RWPE1 (cell line): Measurements from ENCODE around the gene PTPRZ1.

Source experiments
- CTCF ChIA-PET: fragments of 350-600 bp; sonication (Branson Sonifier 250); formaldehyde crosslinking; extraction: SDS; loops from one replicate; lab custom pipeline; 2021; lab: Yijun Ruan, JAX
- POLR2A ChIA-PET: fragments of 400-600 bp; formaldehyde crosslinking; extraction: SDS; loops from one replicate; lab custom pipeline; 2020; ENCODE audit warnings: antibody characterized with exemption; ENCODE audit not compliant: low non-redundant PET; lab: Yijun Ruan, JAX
- DNase-seq: peaks from one replicate; pipeline ENCODE4 v3.0.0; 2012; ENCODE audit warnings: low spot score
- H3K27ac ChIP-seq: fragments of 450-650 bp; 2 replicates; pipeline ENCODE4 v1.5.1; 2017
- TF ChIP-seq, protein P1 (sequence below): fragments of 450-650 bp; conservative IDR thresholded peaks from 2 replicates; pipeline ENCODE4 v1.5.1; 2017; ENCODE audit warnings: low read depth, mild to moderate bottlenecking

PTPRZ1 gene

DNA sequence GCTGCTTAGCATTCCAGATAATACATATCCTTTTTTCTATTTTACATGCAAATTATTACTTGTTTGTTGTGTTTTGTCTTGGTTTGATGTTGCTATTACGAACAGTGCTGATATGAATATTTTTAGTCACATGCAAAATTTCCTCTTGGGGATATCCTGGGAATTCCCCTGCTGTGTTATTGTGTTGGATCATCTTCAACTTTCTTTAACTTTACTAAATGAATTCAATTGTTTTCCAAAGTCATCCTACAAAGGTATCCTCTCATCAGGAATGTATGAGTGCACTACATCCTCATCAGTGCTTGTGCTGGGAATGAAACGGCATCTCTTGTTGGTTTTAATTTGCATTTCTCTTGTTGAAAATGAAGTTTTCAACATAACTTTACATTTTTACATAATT is 184.0 kb downstream of the PTPRZ1 start:
- POLR2A ChIA-PET, result no interaction called here
- no peak for DNase-seq
- TF ChIP-seq, protein P1, sequence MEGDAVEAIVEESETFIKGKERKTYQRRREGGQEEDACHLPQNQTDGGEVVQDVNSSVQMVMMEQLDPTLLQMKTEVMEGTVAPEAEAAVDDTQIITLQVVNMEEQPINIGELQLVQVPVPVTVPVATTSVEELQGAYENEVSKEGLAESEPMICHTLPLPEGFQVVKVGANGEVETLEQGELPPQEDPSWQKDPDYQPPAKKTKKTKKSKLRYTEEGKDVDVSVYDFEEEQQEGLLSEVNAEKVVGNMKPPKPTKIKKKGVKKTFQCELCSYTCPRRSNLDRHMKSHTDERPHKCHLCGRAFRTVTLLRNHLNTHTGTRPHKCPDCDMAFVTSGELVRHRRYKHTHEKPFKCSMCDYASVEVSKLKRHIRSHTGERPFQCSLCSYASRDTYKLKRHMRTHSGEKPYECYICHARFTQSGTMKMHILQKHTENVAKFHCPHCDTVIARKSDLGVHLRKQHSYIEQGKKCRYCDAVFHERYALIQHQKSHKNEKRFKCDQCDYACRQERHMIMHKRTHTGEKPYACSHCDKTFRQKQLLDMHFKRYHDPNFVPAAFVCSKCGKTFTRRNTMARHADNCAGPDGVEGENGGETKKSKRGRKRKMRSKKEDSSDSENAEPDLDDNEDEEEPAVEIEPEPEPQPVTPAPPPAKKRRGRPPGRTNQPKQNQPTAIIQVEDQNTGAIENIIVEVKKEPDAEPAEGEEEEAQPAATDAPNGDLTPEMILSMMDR, result no peak
- CTCF ChIA-PET, result no interaction called here
- no peak overlapping the region for H3K27ac ChIP-seq

DNA sequence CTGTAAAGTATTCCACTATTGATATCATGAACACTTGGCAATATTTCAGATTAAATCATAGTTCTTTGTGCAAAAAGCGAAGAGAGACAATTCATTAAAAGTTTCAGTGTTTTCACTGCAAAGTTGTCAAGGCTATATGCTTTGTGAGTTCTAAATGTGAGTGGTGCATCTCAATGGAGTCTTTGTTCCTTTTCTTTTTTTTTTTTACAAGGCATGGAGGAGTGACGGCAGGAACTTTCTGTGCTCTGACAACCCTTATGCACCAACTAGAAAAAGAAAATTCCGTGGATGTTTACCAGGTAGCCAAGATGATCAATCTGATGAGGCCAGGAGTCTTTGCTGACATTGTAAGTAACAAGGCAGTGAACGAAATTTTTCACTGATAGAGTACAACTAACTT is 186.6 kb downstream of the PTPRZ1 start:
- no peak overlapping the region for H3K27ac ChIP-seq
- POLR2A ChIA-PET, result no interaction called here
- TF ChIP-seq, protein P1, result no peak
- CTCF ChIA-PET, result no interaction called here
- no peak for DNase-seq

DNA sequence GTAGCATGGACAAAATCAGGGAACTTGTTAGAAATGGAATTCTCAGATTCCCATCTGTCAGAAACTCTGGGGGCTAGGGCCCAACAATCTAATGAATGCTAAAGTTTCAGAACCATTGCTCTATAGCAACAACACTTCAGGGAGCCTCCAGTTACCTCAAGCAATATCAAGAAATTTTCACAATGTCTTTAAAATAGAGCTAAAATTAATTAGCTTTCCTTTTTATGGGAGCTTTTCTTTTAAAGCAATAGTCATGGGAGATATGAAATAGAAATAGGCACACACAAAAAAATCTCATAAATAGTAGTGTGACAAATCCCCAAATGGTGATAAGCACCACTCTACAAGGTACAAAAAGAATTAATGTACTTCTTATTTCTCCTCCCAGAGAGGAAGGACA is 190.2 kb downstream of the PTPRZ1 start:
- CTCF ChIA-PET, result no interaction called here
- POLR2A ChIA-PET, result no interaction called here
- H3K27ac ChIP-seq, result no peak overlapping the region
- no peak for DNase-seq
- TF ChIP-seq, protein P1, result no peak

DNA sequence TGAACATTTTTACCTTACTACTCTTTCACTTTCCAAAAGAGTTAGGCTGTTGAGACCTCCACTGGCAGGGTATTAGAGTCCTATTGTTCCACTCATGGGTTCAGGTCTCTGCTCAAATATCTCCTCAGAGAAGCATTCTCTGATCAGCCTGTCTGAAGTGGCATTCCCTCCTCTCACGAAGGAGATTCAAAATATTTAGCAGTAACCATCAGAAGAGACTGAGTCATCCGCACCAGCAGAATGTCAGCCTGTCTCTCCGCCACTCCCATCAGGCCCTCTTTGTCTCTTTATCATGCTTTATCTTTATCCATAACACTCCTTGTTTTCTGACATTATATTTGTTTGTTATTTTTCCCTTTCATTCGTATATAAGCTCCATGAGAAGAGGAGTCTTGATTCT is 192.0 kb downstream of the PTPRZ1 start:
- H3K27ac ChIP-seq, result no peak overlapping the region
- CTCF ChIA-PET, result no interaction called here
- no peak for DNase-seq
- TF ChIP-seq, protein P1, result no peak
- POLR2A ChIA-PET, result no interaction called here

DNA sequence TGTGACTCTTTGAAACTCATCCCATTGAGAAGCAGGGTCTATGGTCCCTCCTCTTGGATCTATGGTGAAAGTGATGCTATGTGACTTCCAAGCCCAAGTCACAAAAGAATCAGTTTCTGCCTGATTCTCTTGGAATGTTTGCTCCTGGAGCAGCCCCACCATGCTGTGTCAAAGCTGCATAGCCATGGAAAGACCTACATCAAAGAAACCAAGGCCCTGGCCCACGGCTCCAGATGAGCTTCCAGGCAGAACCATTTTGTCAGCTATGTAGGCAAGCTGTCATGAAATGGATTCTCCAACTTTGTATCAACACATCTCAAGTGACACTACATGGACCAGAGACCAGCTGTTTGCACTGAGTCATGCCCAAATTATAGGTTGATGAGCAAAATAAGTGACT is 194.1 kb downstream of the PTPRZ1 start:
- TF ChIP-seq, protein P1, result no peak
- POLR2A ChIA-PET, result no interaction called here
- CTCF ChIA-PET, result no interaction called here
- DNase-seq, result no peak
- H3K27ac ChIP-seq, result no peak overlapping the region

DNA sequence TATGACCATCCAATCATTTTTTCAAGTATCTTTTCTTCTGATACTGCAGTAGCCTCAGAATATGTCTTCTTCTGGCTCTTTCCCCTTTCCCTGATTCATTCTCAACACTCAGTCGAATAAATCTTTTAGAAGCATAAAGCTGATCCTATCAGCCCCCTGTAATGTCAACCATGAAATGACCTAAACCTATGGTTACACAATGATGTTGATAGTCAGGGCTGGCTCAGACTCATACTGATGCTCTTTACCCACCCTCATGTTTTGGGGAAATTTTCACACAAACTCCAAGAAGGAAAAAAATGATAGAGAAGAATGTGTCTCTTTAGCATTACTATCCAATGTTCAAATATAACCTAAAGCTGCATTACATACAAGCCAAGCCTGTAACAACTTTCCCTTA is 195.1 kb downstream of the PTPRZ1 start:
- DNase-seq, result no peak
- CTCF ChIA-PET, result interaction anchor here (0.7 kb wide), 1 partner anchor 186 kb away, joined by 4 read pairs; no protein-coding TSS in a partner anchor
- TF ChIP-seq, protein P1, result no peak
- no peak overlapping the region for H3K27ac ChIP-seq
- POLR2A ChIA-PET, result no interaction called here

DNA sequence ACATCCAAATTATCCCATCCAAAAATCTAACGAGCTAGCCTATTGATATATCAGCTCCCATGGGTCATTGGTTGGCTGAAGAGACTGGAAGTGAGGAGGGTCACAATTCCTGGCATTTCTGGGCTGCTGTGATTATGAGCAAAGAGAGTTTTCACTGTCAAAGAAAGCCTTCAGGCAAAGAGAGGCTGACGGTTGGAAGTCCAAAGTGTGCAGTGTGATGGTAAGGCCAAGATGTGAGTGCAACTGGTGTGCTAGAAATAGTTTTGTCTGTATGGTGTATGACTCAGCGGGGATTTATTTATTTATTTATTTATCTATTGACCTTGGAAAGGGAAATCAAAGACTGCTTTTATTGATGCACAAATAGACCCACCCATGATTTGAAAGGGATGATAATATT is 196.0 kb downstream of the PTPRZ1 start:
- CTCF ChIA-PET, result no interaction called here
- DNase-seq, result no peak
- no peak overlapping the region for H3K27ac ChIP-seq
- TF ChIP-seq, protein P1, result no peak
- POLR2A ChIA-PET, result no interaction called here
